HCT116 (cell line): ENCODE results near the gene IFITM10. TPM values are rescaled to one million over a fixed set of nuclear protein-coding genes. Genes with fewer than 3 reads are reported as not detected.

ENCODE experiments used
- ATAC-seq: fragments of 200-7000 bp; cut with Tn5 transposase; 2 replicates; pipeline ENCODE4 v1.9.1; 2020; ENCODE audit warnings: mild to moderate bottlenecking, moderate library complexity
- BruUV-seq: library from RNA; stranded (reverse); fragments of 400-500 nt; replicated peaks from 2 replicates; lab custom pipeline; 2021; lab: Mats Ljungman, UMichigan
- CTCF ChIA-PET: fragments of 300-600 bp; sonication (Branson Sonifier 250); formaldehyde crosslinking; loops from one replicate; lab custom pipeline; 2021; ENCODE audit warnings: antibody characterized with exemption; lab: Charles Lee
- POLR2A ChIA-PET: fragments of 300-600, 350-600 bp; sonication (Branson Sonifier 250); formaldehyde crosslinking; loops from one replicate; lab custom pipeline; 2021; ENCODE audit warnings: antibody characterized with exemption; lab: Charles Lee
- RAD21 ChIA-PET, 2 experiments: fragments of 300-600 bp; sonication (Branson Sonifier 250); formaldehyde crosslinking; loops; one replicate each; lab custom pipeline; 2023; ENCODE audit warnings: low total read pairs in 2 of 2; ENCODE audit not compliant: uncharacterized antibody in 2 of 2, unreplicated experiment in 2 of 2, low non-redundant PET in 1 of 2; lab: Charles Lee
- DNase-seq: peaks from one replicate; pipeline ENCODE4 v3.0.0-alpha.2; 2010; ENCODE audit warnings: low read depth, low spot score
- H2AFZ ChIP-seq: fragments of 200-600 bp; shearing (Covaris generic), sonication (generic); 2 replicates; pipeline ENCODE4 v1.6.1; 2017; ENCODE audit warnings: low read depth, mixed run types, mixed read lengths, antibody characterized with exemption, low read length; ENCODE audit not compliant: poor library complexity, severe bottlenecking
- H3K27ac ChIP-seq: 2 replicates; pipeline ENCODE4 v1.5.1; 2012; ENCODE audit warnings: low read depth, low read length
- H3K27me3 ChIP-seq: fragments of 200-600 bp; sonication (generic); 2 replicates; pipeline ENCODE4 v1.6.1; 2016; ENCODE audit warnings: mixed run types, low read length, mixed read lengths; ENCODE audit not compliant: insufficient read depth
- H3K36me3 ChIP-seq, 2 experiments: fragments of 200-500 bp in 1 of 2; fragments of 200-600 bp in 1 of 2; sonication (Bioruptor generic) in 1 of 2; sonication (generic) in 1 of 2; 2 replicates each; pipeline versions ENCODE4 v1.5.1 to v1.6.1; 2014 to 2016; ENCODE audit warnings: low read length in 2 of 2, inconsistent platforms in 1 of 2, mixed read lengths in 1 of 2, mixed run types in 1 of 2; ENCODE audit not compliant: insufficient read depth in 2 of 2, control insufficient read depth in 1 of 2
- H3K4me1 ChIP-seq, 2 experiments: fragments of 200-600 bp in 1 of 2; sonication (generic) in 1 of 2; 2 replicates each; pipeline versions ENCODE4 v1.5.1 to v1.6.1; 2012 to 2017; ENCODE audit warnings: low read length in 2 of 2, inconsistent platforms in 1 of 2, mild to moderate bottlenecking in 1 of 2, mixed read lengths in 1 of 2, mixed run types in 1 of 2, moderate library complexity in 1 of 2; ENCODE audit not compliant: insufficient read depth in 2 of 2, control insufficient read depth in 1 of 2
- H3K4me2 ChIP-seq: fragments of 200-600 bp; sonication (generic); 2 replicates; pipeline ENCODE4 v1.6.1; 2017; ENCODE audit warnings: mixed run types, low read length, mixed read lengths
- H3K4me3 ChIP-seq, 2 experiments: fragments of 200-600 bp in 1 of 2; sonication (generic) in 1 of 2; replicated peaks in 1 of 2; 2 replicates each; pipeline ENCODE4 v1.5.1; 2011 to 2016; ENCODE audit warnings: low read length in 2 of 2, control low read depth in 1 of 2, low read depth in 1 of 2, mild to moderate bottlenecking in 1 of 2, mixed read lengths in 1 of 2, mixed run types in 1 of 2
- H3K79me2 ChIP-seq: fragments of 200-600 bp; sonication (generic); 2 replicates; pipeline ENCODE4 v1.6.1; 2017; ENCODE audit warnings: mild to moderate bottlenecking, mixed run types, low read length, moderate library complexity, mixed read lengths; ENCODE audit not compliant: insufficient read depth
- H3K9ac ChIP-seq: fragments of 200-600 bp; sonication (generic); 2 replicates; pipeline ENCODE4 v1.6.1; 2016; ENCODE audit warnings: low read length, mixed read lengths
- H3K9me2 ChIP-seq: fragments of 200-600 bp; sonication (generic), shearing (Covaris generic); 2 replicates; pipeline ENCODE4 v1.6.1; 2017; ENCODE audit warnings: mixed run types, mild to moderate bottlenecking, moderate library complexity; ENCODE audit not compliant: insufficient read depth
- H3K9me3 ChIP-seq, 2 experiments: fragments of 200-500 bp in 1 of 2; fragments of 200-600 bp in 1 of 2; sonication (Bioruptor generic) in 1 of 2; sonication (generic) in 1 of 2; 2 replicates each; pipeline ENCODE4 v1.6.1; 2014 to 2017; ENCODE audit warnings: low read length in 2 of 2, mixed read lengths in 2 of 2, inconsistent platforms in 1 of 2, low read depth in 1 of 2, mild to moderate bottlenecking in 1 of 2, mixed run types in 1 of 2, moderate library complexity in 1 of 2; ENCODE audit not compliant: control insufficient read depth in 1 of 2, insufficient read depth in 1 of 2
- H4K20me1 ChIP-seq: fragments of 200-600 bp; sonication (generic), shearing (Covaris generic); 2 replicates; pipeline ENCODE4 v1.6.1; 2017; ENCODE audit warnings: mixed run types, mild to moderate bottlenecking, moderate library complexity; ENCODE audit not compliant: insufficient read depth
- EGR1 ChIP-seq: IDR thresholded peaks from 2 replicates; pipeline ENCODE4 v1.6.1; 2012; ENCODE audit warnings: low read depth
- ELF1 ChIP-seq: IDR thresholded peaks from 2 replicates; pipeline ENCODE4 v1.6.1; 2012; ENCODE audit warnings: low read depth, borderline replicate concordance
- JUND ChIP-seq: IDR thresholded peaks from 2 replicates; pipeline ENCODE4 v1.6.1; 2012
- POLR2AphosphoS5 ChIP-seq: IDR thresholded peaks from 2 replicates; pipeline ENCODE4 v1.6.1; 2011; ENCODE audit warnings: mild to moderate bottlenecking, low read depth, low read length, moderate library complexity
- RAD21 ChIP-seq: IDR thresholded peaks from 2 replicates; pipeline ENCODE4 v1.6.1; 2012; ENCODE audit warnings: low read depth, mild to moderate bottlenecking
- SP1 ChIP-seq: IDR thresholded peaks from 2 replicates; pipeline ENCODE4 v1.6.1; 2012; ENCODE audit warnings: low read depth
- SRF ChIP-seq: IDR thresholded peaks from 2 replicates; pipeline ENCODE4 v1.6.1; 2012; ENCODE audit warnings: low read depth
- ZFX ChIP-seq: fragments of 450-650 bp; IDR thresholded peaks from 2 replicates; pipeline ENCODE4 v1.6.1; 2017
- intact Hi-C: fragments of 100-400 bp; cut with micrococcal nuclease; formaldehyde crosslinking; loops from 2 replicates; pipeline ENCODE4 v1.10.0; 2022
- total RNA-seq: library from RNA; stranded (reverse); gene quantifications from one replicate; pipeline ENCODE4 v1.2.1, GENCODE V29; 2021; ENCODE audit not compliant: unreplicated experiment
- TF ChIP-seq, protein P1 (sequence below): IDR thresholded peaks from 2 replicates; pipeline ENCODE4 v1.6.1; 2012
- TF ChIP-seq, protein P2 (sequence below): IDR thresholded peaks from 2 replicates; pipeline ENCODE4 v1.6.1; 2012; ENCODE audit warnings: low read depth
- TF ChIP-seq, protein P3 (sequence below): IDR thresholded peaks from 2 replicates; pipeline ENCODE4 v1.6.1; 2011; ENCODE audit warnings: mild to moderate bottlenecking, low read length, moderate library complexity; ENCODE audit not compliant: insufficient replicate concordance; ENCODE audit errors: extremely low read depth
- TF ChIP-seq, protein P4 (sequence below): IDR thresholded peaks from 2 replicates; pipeline ENCODE4 v1.6.1; 2012

Gene IFITM10
- total RNA-seq, 1 experiment from 2014 or later = 1.9 TPM

DNA sequence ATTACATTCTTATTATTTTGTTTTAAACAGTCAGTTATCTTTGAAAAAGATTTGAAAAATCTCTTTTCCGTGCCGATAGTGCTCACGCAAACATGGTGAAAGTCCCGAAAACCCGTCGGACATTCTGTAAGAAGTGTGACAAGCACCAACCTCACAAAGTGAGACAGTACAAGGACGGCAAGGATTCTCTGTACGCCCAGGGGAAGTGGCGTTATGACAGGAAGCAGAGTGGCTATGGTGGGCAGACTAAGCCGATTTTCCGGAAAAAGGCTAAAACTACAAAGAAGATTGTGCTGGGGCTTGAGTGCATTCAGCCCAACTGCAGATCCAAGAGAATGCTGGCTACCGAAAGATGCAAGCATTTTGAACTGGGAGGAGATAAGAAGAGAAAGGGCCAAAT, 42.1 kb upstream of the IFITM10 start:
- no TSS peak for BruUV-seq
- Histone ChIP-seq H3K9ac (no peak overlapping the region), H4K20me1 (no peaks in the 10 kb centered on the region), H3K27me3 (no peaks in the 10 kb centered on the region; the same call in 1 of the 2 replicates), H3K4me3 (no peak overlapping the region), H3K36me3 (no peaks in the 10 kb centered on the region), H3K4me1 (no peaks in the 10 kb centered on the region), H3K9me2 (no peaks in the 10 kb centered on the region), H3K9me3 (no peaks in the 10 kb centered on the region), H3K27ac (no peak overlapping the region), H2AFZ (no peak overlapping the region), H3K79me2 (no peaks in the 10 kb centered on the region), H3K4me2 (no peak overlapping the region)
- RAD21 ChIA-PET = no interaction called here
- CTCF ChIA-PET = no interaction called here
- intact Hi-C loops = no loop called here
- DNase-seq = no peak
- TF ChIP-seq, protein P1, sequence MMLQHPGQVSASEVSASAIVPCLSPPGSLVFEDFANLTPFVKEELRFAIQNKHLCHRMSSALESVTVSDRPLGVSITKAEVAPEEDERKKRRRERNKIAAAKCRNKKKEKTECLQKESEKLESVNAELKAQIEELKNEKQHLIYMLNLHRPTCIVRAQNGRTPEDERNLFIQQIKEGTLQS = no peak
- no peak for TF ChIP-seq ZFX
- POLR2A ChIA-PET = no interaction called here
- ATAC-seq = no peak

DNA sequence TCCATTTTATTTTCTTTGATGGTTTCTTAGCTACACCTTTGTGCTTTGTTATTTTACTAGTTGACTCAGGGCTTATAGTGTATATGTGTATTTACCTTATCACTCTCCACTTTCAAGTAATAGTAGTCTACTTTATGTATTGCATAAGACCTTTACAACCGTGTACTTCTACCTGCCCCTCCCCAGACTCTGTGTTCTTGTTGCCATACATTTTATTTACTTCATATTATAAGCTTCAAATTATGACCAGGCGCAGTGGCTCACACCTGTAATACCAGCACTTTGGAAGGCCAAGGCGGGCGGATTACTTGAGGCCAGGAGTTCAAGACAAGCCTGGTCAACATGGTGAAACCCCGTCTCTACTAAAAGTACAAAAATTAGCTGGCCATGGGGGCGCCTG, 41.5 kb upstream of the IFITM10 start:
- BruUV-seq = no TSS peak

More for the DNA sequence above, 41.5 kb upstream of the IFITM10 start:
- Histone ChIP-seq H3K4me3 (no peak overlapping the region), H3K9me3 (no peaks in the 10 kb centered on the region), H3K9me2 (no peaks in the 10 kb centered on the region), H3K9ac (no peak overlapping the region), H3K27me3 (no peaks in the 10 kb centered on the region; the same call in 1 of the 2 replicates), H3K79me2 (no peaks in the 10 kb centered on the region), H3K27ac (no peak overlapping the region), H3K4me2 (no peak overlapping the region), H3K36me3 (no peaks in the 10 kb centered on the region), H4K20me1 (no peaks in the 10 kb centered on the region), H3K4me1 (no peaks in the 10 kb centered on the region), H2AFZ (no peak overlapping the region)
- no peak for DNase-seq
- ChIA-PET POLR2A (no interaction called here), RAD21 (no interaction called here), CTCF (interaction anchor here (0.8 kb wide), 1 partner anchor 41 kb away, joined by 3 read pairs; no protein-coding TSS in a partner anchor)
- intact Hi-C loops = no loop called here
- no peak for TF ChIP-seq POLR2AphosphoS5
- TF ChIP-seq, protein P2, sequence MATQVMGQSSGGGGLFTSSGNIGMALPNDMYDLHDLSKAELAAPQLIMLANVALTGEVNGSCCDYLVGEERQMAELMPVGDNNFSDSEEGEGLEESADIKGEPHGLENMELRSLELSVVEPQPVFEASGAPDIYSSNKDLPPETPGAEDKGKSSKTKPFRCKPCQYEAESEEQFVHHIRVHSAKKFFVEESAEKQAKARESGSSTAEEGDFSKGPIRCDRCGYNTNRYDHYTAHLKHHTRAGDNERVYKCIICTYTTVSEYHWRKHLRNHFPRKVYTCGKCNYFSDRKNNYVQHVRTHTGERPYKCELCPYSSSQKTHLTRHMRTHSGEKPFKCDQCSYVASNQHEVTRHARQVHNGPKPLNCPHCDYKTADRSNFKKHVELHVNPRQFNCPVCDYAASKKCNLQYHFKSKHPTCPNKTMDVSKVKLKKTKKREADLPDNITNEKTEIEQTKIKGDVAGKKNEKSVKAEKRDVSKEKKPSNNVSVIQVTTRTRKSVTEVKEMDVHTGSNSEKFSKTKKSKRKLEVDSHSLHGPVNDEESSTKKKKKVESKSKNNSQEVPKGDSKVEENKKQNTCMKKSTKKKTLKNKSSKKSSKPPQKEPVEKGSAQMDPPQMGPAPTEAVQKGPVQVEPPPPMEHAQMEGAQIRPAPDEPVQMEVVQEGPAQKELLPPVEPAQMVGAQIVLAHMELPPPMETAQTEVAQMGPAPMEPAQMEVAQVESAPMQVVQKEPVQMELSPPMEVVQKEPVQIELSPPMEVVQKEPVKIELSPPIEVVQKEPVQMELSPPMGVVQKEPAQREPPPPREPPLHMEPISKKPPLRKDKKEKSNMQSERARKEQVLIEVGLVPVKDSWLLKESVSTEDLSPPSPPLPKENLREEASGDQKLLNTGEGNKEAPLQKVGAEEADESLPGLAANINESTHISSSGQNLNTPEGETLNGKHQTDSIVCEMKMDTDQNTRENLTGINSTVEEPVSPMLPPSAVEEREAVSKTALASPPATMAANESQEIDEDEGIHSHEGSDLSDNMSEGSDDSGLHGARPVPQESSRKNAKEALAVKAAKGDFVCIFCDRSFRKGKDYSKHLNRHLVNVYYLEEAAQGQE = no peak
- TF ChIP-seq, protein P3, sequence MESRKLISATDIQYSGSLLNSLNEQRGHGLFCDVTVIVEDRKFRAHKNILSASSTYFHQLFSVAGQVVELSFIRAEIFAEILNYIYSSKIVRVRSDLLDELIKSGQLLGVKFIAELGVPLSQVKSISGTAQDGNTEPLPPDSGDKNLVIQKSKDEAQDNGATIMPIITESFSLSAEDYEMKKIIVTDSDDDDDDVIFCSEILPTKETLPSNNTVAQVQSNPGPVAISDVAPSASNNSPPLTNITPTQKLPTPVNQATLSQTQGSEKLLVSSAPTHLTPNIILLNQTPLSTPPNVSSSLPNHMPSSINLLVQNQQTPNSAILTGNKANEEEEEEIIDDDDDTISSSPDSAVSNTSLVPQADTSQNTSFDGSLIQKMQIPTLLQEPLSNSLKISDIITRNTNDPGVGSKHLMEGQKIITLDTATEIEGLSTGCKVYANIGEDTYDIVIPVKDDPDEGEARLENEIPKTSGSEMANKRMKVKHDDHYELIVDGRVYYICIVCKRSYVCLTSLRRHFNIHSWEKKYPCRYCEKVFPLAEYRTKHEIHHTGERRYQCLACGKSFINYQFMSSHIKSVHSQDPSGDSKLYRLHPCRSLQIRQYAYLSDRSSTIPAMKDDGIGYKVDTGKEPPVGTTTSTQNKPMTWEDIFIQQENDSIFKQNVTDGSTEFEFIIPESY = no peak
- no peak for TF ChIP-seq RAD21
- TF ChIP-seq, protein P1 = no peak
- TF ChIP-seq, protein P4, sequence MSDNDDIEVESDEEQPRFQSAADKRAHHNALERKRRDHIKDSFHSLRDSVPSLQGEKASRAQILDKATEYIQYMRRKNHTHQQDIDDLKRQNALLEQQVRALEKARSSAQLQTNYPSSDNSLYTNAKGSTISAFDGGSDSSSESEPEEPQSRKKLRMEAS = no peak
- TF ChIP-seq ELF1 = no peak
- TF ChIP-seq SRF = no peak
- no peak for TF ChIP-seq EGR1
- no peak for TF ChIP-seq JUND
- no peak for TF ChIP-seq SP1
- ATAC-seq = no peak
